Thyroid gland (tissue), 4 donors: ENCODE measurements around the gene KLHDC7B.

Source experiments
- CTCF ChIP-seq, 6 experiments: fragments of 200-600 bp in 3 of 6; fragments of 450-650 bp in 3 of 6; sonication (generic) in 3 of 6; IDR thresholded peaks; one replicate each; pipeline ENCODE4 v1.5.1; 2016 to 2019; ENCODE audit warnings: antibody characterized with exemption in 6 of 6, mild to moderate bottlenecking in 2 of 6, inconsistent platforms in 1 of 6, moderate library complexity in 1 of 6
- POLR2A ChIP-seq, 2 donors: fragments of 450-650 bp; IDR thresholded peaks; one replicate each; pipeline ENCODE4 v1.6.1; 2017; ENCODE audit warnings: antibody characterized with exemption in 2 of 2, mild to moderate bottlenecking in 2 of 2, moderate library complexity in 1 of 2

DNA sequence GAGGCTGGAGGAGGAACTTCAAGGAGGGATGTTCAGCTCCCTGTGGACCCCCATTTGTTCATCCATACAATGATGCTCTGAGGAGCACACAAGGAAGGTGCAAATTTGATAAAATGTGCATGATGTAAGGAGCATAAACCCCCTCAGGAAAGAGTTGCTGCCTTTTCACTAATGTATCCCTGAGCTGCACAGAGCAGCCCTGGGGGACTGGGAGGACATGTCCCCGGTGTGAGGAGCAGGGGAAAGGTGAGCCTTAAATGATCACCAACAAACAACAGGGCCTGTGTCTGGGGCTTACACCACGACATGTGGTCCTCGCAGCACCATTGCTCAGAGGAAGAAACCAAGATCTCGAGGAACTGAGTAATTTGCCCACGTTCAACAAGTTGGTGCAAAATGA lies 51.4 kb downstream of the KLHDC7B start:
- no peak for TF ChIP-seq POLR2A (IDR thresholded peaks at IDR 0.05)
- no peak for TF ChIP-seq CTCF (IDR thresholded peaks at IDR 0.05)
